Neural progenitor cell (in vitro differentiated cells): Measurements from ENCODE around the gene FAM210B. TPM values are rescaled to one million over a fixed set of nuclear protein-coding genes. Genes with fewer than 3 reads are reported as not detected.

Experiments used
- DNase-seq: peaks from one replicate; pipeline ENCODE4 v3.0.0-alpha.2; 2016; ENCODE audit warnings: low spot score
- H2AFZ ChIP-seq: fragments of 200-600 bp; sonication (generic); replicated peaks from 2 replicates; pipeline ENCODE4 v1.6.1; 2016; ENCODE audit warnings: antibody characterized with exemption
- H3F3A ChIP-seq: fragments of 200-600 bp; sonication (generic); 2 replicates; pipeline ENCODE4 v1.6.1; 2016; ENCODE audit warnings: antibody characterized with exemption, low read depth
- H3K27ac ChIP-seq: fragments of 200-600 bp; sonication (generic); 2 replicates; pipeline ENCODE4 v1.5.1; 2016; ENCODE audit warnings: mild to moderate bottlenecking
- H3K27me3 ChIP-seq: fragments of 200-600 bp; sonication (generic); 2 replicates; pipeline ENCODE4 v1.6.1; 2016; ENCODE audit warnings: mild to moderate bottlenecking, moderate library complexity
- H3K36me3 ChIP-seq: fragments of 200-600 bp; sonication (generic); 2 replicates; pipeline ENCODE4 v1.5.1; 2016
- H3K4me1 ChIP-seq: fragments of 200-600 bp; sonication (generic); 2 replicates; pipeline ENCODE4 v1.6.1; 2016; ENCODE audit warnings: mixed run types
- H3K4me2 ChIP-seq: fragments of 200-600 bp; sonication (generic); 2 replicates; pipeline ENCODE4 v1.6.1; 2016
- H3K4me3 ChIP-seq: fragments of 200-600 bp; sonication (generic); 2 replicates; pipeline ENCODE4 v1.5.1; 2016
- H3K79me2 ChIP-seq: fragments of 200-600 bp; sonication (generic); 2 replicates; pipeline ENCODE4 v1.6.1; 2016; ENCODE audit warnings: low read depth
- H3K9ac ChIP-seq: fragments of 200-600 bp; sonication (generic); 2 replicates; pipeline ENCODE4 v1.6.1; 2016
- H3K9me3 ChIP-seq: fragments of 200-600 bp; sonication (generic); 2 replicates; pipeline ENCODE4 v1.5.1; 2016; ENCODE audit warnings: low read depth
- H4K20me1 ChIP-seq: fragments of 200-600 bp; sonication (generic); 2 replicates; pipeline ENCODE4 v1.6.1; 2016; ENCODE audit warnings: low read depth
- H3K27ac Mint-ChIP-seq: 3 replicates; pipeline ENCODE4 v1.8.0; 2021; ENCODE audit warnings: mixed read lengths
- H3K27me3 Mint-ChIP-seq: 2 replicates; pipeline ENCODE4 v1.8.0; 2022; ENCODE audit warnings: low read depth, mild to moderate bottlenecking, inconsistent platforms, moderate library complexity, mixed read lengths; ENCODE audit not compliant: insufficient read depth
- H3K36me3 Mint-ChIP-seq: 3 replicates; pipeline ENCODE4 v1.8.0; 2021; ENCODE audit warnings: mixed read lengths
- H3K4me1 Mint-ChIP-seq: 3 replicates; pipeline ENCODE4 v1.8.0; 2021; ENCODE audit warnings: mixed read lengths
- H3K4me3 Mint-ChIP-seq: 3 replicates; pipeline ENCODE4 v1.8.0; 2021; ENCODE audit warnings: mild to moderate bottlenecking, moderate library complexity, mixed read lengths
- H3K9me3 Mint-ChIP-seq: 3 replicates; pipeline ENCODE4 v1.8.0; 2020; ENCODE audit warnings: mixed read lengths
- EZH2 ChIP-seq: fragments of 200-600 bp; sonication (generic); IDR thresholded peaks from 2 replicates; pipeline ENCODE4 v1.6.1; 2017; ENCODE audit warnings: antibody characterized with exemption, mild to moderate bottlenecking, moderate library complexity
- EZH2phosphoT487 ChIP-seq: fragments of 200-600 bp; sonication (generic); IDR thresholded peaks from 2 replicates; pipeline ENCODE4 v1.6.1; 2017; ENCODE audit warnings: antibody characterized with exemption
- total RNA-seq: library from RNA; depleted of rRNA; stranded (reverse); fragments of >200 nt; gene quantifications from 2 replicates; pipeline ENCODE4 v1.2.3, GENCODE V29; 2015; ENCODE audit warnings: low replicate concordance
- TF ChIP-seq, protein P1 (sequence below): fragments of 200-600 bp; sonication (generic); IDR thresholded peaks from 2 replicates; pipeline ENCODE4 v1.5.1; 2017; ENCODE audit warnings: antibody characterized with exemption, mild to moderate bottlenecking

The FAM210B gene
- total RNA-seq, 1 donor from 2014 or later: 26.7 TPM

DNA sequence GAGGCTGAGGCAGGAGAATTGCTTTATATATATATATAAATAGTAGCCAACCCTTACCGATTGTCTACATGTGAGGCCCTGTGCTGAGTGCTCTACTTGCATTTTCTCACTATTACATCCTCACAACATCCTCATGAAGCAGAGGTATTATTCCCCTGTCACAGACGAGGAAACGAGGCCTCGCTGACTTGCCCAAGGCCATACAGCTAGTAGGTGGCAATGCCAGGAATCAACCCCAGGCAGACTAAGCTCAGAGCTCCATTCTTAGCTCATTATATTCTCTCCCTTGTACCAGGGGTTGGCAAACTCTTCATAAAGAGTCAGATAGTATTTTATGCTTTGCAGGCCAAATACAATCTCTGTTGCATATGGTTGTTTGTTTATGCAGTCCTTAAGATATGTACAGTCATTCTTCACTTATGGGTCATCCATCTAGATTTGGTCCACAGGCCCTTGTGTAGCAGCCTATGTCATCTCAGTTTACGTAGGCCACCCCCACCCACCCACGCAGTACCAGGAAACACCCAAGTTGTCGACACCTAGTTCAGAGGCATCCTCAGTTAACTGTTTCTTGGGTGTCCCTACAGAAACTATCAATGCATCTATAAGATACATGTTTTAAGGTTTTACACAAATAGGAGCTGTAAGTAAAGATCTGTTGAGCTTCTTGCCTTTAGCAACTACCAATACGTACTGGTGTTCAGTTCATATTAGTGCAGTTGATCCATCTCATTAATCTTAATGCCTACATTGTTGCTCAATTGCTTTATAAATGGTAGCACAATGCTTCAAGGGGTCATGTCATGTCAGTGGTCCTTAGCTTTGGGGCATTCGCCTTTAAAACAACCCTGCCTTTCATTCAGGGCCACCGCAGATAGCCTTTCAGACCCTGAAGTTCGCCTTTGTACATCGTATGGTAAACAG lies 56.3 kb downstream of the FAM210B start:
- DNase-seq: no peak
- Histone ChIP-seq H3K9ac (no peak overlapping the region), H2AFZ (no peak overlapping the region), H4K20me1 (no peaks in the 10 kb centered on the region), H3K9me3 (no peaks in the 10 kb centered on the region), H3K4me2 (no peak overlapping the region), H3K27me3 (no peaks in the 10 kb centered on the region), H3K4me3 (no peak overlapping the region), H3K36me3 (no peaks in the 10 kb centered on the region), H3K4me1 (no peaks in the 10 kb centered on the region), H3K79me2 (no peaks in the 10 kb centered on the region), H3K27ac (no peak overlapping the region), H3F3A (no peaks in the 10 kb centered on the region)
- Mint-ChIP-seq H3K4me3 (no peak overlapping the region), H3K4me1 (no peaks in the 10 kb centered on the region), H3K36me3 (no peaks in the 10 kb centered on the region), H3K27me3 (peaks cover 2% of the 10 kb centered on the region), H3K27ac (no peak overlapping the region), H3K9me3 (no peaks in the 10 kb centered on the region)
- TF ChIP-seq EZH2 (no peak), EZH2phosphoT487 (no peak)
- TF ChIP-seq, protein P1, sequence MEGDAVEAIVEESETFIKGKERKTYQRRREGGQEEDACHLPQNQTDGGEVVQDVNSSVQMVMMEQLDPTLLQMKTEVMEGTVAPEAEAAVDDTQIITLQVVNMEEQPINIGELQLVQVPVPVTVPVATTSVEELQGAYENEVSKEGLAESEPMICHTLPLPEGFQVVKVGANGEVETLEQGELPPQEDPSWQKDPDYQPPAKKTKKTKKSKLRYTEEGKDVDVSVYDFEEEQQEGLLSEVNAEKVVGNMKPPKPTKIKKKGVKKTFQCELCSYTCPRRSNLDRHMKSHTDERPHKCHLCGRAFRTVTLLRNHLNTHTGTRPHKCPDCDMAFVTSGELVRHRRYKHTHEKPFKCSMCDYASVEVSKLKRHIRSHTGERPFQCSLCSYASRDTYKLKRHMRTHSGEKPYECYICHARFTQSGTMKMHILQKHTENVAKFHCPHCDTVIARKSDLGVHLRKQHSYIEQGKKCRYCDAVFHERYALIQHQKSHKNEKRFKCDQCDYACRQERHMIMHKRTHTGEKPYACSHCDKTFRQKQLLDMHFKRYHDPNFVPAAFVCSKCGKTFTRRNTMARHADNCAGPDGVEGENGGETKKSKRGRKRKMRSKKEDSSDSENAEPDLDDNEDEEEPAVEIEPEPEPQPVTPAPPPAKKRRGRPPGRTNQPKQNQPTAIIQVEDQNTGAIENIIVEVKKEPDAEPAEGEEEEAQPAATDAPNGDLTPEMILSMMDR: no peak

DNA sequence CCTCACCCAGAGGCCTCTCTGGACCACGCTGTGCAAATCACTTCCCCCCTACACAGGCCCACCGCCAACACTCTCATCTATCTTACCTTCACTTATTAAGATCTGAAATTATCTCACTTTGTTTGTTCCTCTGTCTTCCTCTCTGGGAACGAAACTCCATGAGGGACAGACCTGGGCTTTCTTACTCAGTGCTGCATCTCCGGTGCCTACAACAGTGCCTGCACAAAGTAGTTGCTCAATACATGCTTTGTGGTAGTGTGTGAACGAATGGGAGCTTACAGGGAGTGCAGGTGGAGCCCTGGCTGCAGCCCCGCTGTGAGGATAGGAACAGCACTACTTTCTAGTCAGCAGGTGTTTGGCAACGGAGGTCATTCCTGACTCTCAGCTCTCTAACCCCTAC lies 58.6 kb downstream of the FAM210B start:
- no peaks in the 10 kb centered on the region for H3K9me3 Mint-ChIP-seq
- H3K36me3 Mint-ChIP-seq: no peaks in the 10 kb centered on the region
- no peaks in the 10 kb centered on the region for H3K36me3 ChIP-seq
- no peaks in the 10 kb centered on the region for H3F3A ChIP-seq
- H3K4me2 ChIP-seq: no peak overlapping the region
- H3K27ac Mint-ChIP-seq: no peak overlapping the region
- no peaks in the 10 kb centered on the region for H3K79me2 ChIP-seq
- no peaks in the 10 kb centered on the region for H4K20me1 ChIP-seq
- no peaks in the 10 kb centered on the region for H3K27me3 Mint-ChIP-seq
- H3K9ac ChIP-seq: no peak overlapping the region
- H3K27ac ChIP-seq: no peak overlapping the region
- H3K4me3 ChIP-seq: no peak overlapping the region
- TF ChIP-seq, protein P1: no peak
- TF ChIP-seq EZH2phosphoT487: no peak
- TF ChIP-seq EZH2: no peak
- no peak overlapping the region for H3K4me3 Mint-ChIP-seq
- H3K4me1 ChIP-seq: no peaks in the 10 kb centered on the region
- no peak for DNase-seq
- H2AFZ ChIP-seq: no peak overlapping the region
- peaks cover 14% of the 10 kb centered on the region for H3K4me1 Mint-ChIP-seq
- no peaks in the 10 kb centered on the region for H3K9me3 ChIP-seq
- H3K27me3 ChIP-seq: peaks cover 10% of the 10 kb centered on the region

DNA sequence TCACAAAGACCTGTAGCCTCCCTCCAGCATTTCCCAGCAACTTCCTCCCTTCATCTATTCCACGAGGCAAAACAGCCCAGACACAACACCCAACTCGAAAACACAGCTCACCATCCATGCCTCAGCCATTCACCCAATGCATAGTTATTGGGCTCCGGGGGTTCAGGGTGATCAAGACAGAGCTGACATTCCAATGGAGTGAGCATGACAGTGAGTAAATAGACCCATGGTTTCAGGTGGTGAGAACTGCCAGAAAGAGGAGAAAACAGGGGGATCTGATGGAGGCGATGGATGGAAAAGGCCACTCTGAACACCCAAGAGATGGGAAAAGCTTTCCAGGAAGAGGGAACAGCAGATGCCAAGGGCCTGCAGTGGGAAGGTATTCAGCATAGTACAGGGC lies 59.1 kb downstream of the FAM210B start:
- no peaks in the 10 kb centered on the region for H3K79me2 ChIP-seq
- H3K4me1 ChIP-seq: no peaks in the 10 kb centered on the region
- Mint-ChIP-seq H3K4me3 (no peak overlapping the region), H3K4me1 (peaks cover 19% of the 10 kb centered on the region), H3K27me3 (no peaks in the 10 kb centered on the region), H3K9me3 (no peaks in the 10 kb centered on the region), H3K36me3 (no peaks in the 10 kb centered on the region), H3K27ac (no peak overlapping the region)
- H3K9ac ChIP-seq: no peak overlapping the region
- DNase-seq: no peak
- H3K36me3 ChIP-seq: no peaks in the 10 kb centered on the region
- H3F3A ChIP-seq: no peaks in the 10 kb centered on the region
- no peak overlapping the region for H3K27ac ChIP-seq
- no peak overlapping the region for H3K4me3 ChIP-seq
- H3K4me2 ChIP-seq: no peak overlapping the region
- TF ChIP-seq EZH2 (no peak), EZH2phosphoT487 (no peak)
- TF ChIP-seq, protein P1: no peak
- H4K20me1 ChIP-seq: no peaks in the 10 kb centered on the region
- no peaks in the 10 kb centered on the region for H3K9me3 ChIP-seq
- peaks cover 14% of the 10 kb centered on the region for H3K27me3 ChIP-seq
- H2AFZ ChIP-seq: no peak overlapping the region

Other genes with a start within 250 kb of the FAM210B start
- not detected in 2 replicates for gene MC3R, start 110.2 kb upstream of the FAM210B start, total RNA-seq
- gene AURKA, start 33.2 kb downstream of the FAM210B start, total RNA-seq: 144 and 186 TPM in 2 replicates
- 72.7 and 87.2 TPM in 2 replicates for gene CSTF1, start 33.7 kb downstream of the FAM210B start, total RNA-seq
- gene CASS4, start 53.3 kb downstream of the FAM210B start, total RNA-seq: 0.09 TPM in 1 of 2 replicates, not detected in the other
- gene RTF2, start 109.7 kb downstream of the FAM210B start, total RNA-seq: 42.4 and 44.2 TPM in 2 replicates
- 0.43 TPM in 1 of 2 replicates, not detected in the other for gene FAM209A, start 165.8 kb downstream of the FAM210B start, total RNA-seq
- gene FAM209B, start 174.3 kb downstream of the FAM210B start, total RNA-seq: not detected in 2 replicates